Keratinocyte (primary cell): ENCODE results near the gene REN. TPM values are rescaled to one million over a fixed set of nuclear protein-coding genes. Genes with fewer than 3 reads are reported as not detected.

Experiments
- DNase-seq: peaks from one replicate; pipeline ENCODE4 v3.0.0-alpha.2; 2011; ENCODE audit warnings: low read depth, missing footprints, low spot score
- FAIRE-seq: peaks from 2 replicates; lab custom pipeline; 2011; peaks lifted over from hg19 to GRCh38; lab: Jason Lieb, UNC
- H2AFZ ChIP-seq: 2 replicates; pipeline ENCODE4 v1.6.0; 2012; ENCODE audit warnings: low read length, control low read depth, inconsistent platforms; ENCODE audit not compliant: control insufficient read depth
- H3K27ac ChIP-seq: 2 replicates; pipeline ENCODE4 v1.5.1; 2011; ENCODE audit warnings: low read length; ENCODE audit not compliant: control insufficient read depth, insufficient read depth
- H3K27me3 ChIP-seq: 3 replicates; pipeline ENCODE4 v1.6.0; 2011; ENCODE audit warnings: low read length; ENCODE audit not compliant: control insufficient read depth, insufficient read depth; ENCODE audit errors: extremely low read depth
- H3K36me3 ChIP-seq, 2 experiments: 2 replicates in 1 of 2; 3 replicates in 1 of 2; pipeline ENCODE4 v1.5.1; 2011; ENCODE audit warnings: low read length in 2 of 2, mild to moderate bottlenecking in 1 of 2; ENCODE audit not compliant: control insufficient read depth in 2 of 2, insufficient read depth in 2 of 2; ENCODE audit errors: extremely low read depth in 1 of 2
- H3K4me1 ChIP-seq: 3 replicates; pipeline ENCODE4 v1.5.1; 2011; ENCODE audit warnings: low read length; ENCODE audit not compliant: control insufficient read depth, insufficient read depth; ENCODE audit errors: extremely low read depth
- H3K4me2 ChIP-seq: 3 replicates; pipeline ENCODE4 v1.6.0; 2011; ENCODE audit warnings: low read depth, low read length; ENCODE audit not compliant: control insufficient read depth, insufficient read depth; ENCODE audit errors: extremely low read depth
- H3K4me3 ChIP-seq, 3 experiments: fragments of 200-600 bp in 1 of 3; sonication (generic) in 1 of 3; 2 replicates in 2 of 3; 3 replicates in 1 of 3; pipeline ENCODE4 v1.5.1; 2011 to 2016; ENCODE audit warnings: low read length in 3 of 3, mild to moderate bottlenecking in 3 of 3, control low read depth in 2 of 3, inconsistent platforms in 1 of 3, low read depth in 1 of 3, mixed read lengths in 1 of 3, mixed run types in 1 of 3, moderate library complexity in 1 of 3; ENCODE audit not compliant: control insufficient read depth in 2 of 3, insufficient read depth in 2 of 3; ENCODE audit errors: extremely low read depth in 1 of 3
- H3K79me2 ChIP-seq: 2 replicates; pipeline ENCODE4 v1.6.0; 2012; ENCODE audit warnings: low read length; ENCODE audit not compliant: control insufficient read depth, insufficient read depth
- H3K9ac ChIP-seq: 3 replicates; pipeline ENCODE4 v1.6.0; 2011; ENCODE audit warnings: low read length; ENCODE audit not compliant: control insufficient read depth, insufficient read depth; ENCODE audit errors: extremely low read depth
- H3K9me1 ChIP-seq: 3 replicates; pipeline ENCODE4 v1.6.0; 2011; ENCODE audit warnings: low read length; ENCODE audit not compliant: control insufficient read depth, insufficient read depth; ENCODE audit errors: extremely low read depth
- H3K9me3 ChIP-seq: 2 replicates; pipeline ENCODE4 v1.5.1; 2012; ENCODE audit warnings: low read depth, low read length; ENCODE audit not compliant: control insufficient read depth
- H4K20me1 ChIP-seq: 3 replicates; pipeline ENCODE4 v1.6.0; 2011; ENCODE audit warnings: low read length; ENCODE audit not compliant: control insufficient read depth, insufficient read depth; ENCODE audit errors: extremely low read depth
- CTCF ChIP-seq, 3 experiments: IDR thresholded peaks in 1 of 3; conservative IDR thresholded peaks in 1 of 3; optimal IDR thresholded peaks in 1 of 3; 2 replicates in 2 of 3; 3 replicates in 1 of 3; pipeline versions ENCODE3 to v1.5.1; 2011; ENCODE audit warnings: low read length in 3 of 3, mild to moderate bottlenecking in 3 of 3, moderate library complexity in 2 of 3, control low read depth in 1 of 3, inconsistent platforms in 1 of 3; ENCODE audit not compliant: insufficient read depth in 2 of 3; ENCODE audit errors: extremely low read depth in 1 of 3
- EZH2 ChIP-seq: IDR thresholded peaks from one replicate; pipeline ENCODE4 v1.6.1; 2012; ENCODE audit warnings: inconsistent platforms, mild to moderate bottlenecking, low read length, moderate library complexity
- dilution Hi-C: fragments of 300-500 bp; cut with MboI; formaldehyde crosslinking; loops from one replicate; pipeline ENCODE4 v1.7.0; 2020; ENCODE audit warnings: low sequenced_read_pairs; ENCODE audit not compliant: extremely low pct_ligation_motif_present
- polyA plus RNA-seq, 5 experiments: library from polyadenylated mRNA; depleted of rRNA in 3 of 5; stranded (reverse) in 3 of 5; stranded (forward) in 1 of 5; unstranded in 1 of 5; fragments of >200 nt; gene quantifications; 1 replicate in 1 of 5; 2 replicates in 3 of 5; 3 replicates in 1 of 5; pipeline versions ENCODE4 v1.2.1 to v1.2.3, GENCODE V29; 2011 to 2012; ENCODE audit warnings: missing spikeins in 2 of 5, low read depth in 1 of 5, low replicate concordance in 1 of 5

Gene REN
- polyA plus RNA-seq, 1 donor (not counting 4 experiments of a cell fraction or from before 2014, with no cell fraction given), result not detected

DNA sequence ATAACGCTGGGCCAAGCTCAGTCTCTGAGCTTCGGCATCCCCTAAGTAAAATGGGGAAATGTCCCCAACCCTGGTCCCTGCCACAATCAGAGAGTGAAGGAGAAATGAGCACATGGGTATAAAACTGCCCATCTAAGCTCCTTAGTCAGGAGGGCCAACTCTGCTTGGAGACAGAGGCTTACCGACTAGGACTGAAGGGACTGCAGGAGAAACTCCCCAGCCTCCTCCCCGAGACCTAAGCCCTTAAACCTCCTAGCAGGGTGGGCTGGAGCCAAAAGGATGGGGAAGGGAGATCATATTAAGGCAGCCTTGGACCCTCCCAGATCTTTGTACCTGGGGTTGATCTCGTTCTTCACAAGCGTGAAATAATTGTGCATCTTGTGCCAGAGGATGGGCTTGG lies 19.8 kb downstream of the REN start:
- no peak for TF ChIP-seq CTCF (optimal IDR thresholded peaks at IDR 0.05 in 1 of 3, IDR thresholded peaks at IDR 0.05 in 1 of 3, conservative IDR thresholded peaks at IDR 0.05 in 1 of 3; ENCODE audit: extremely low read depth in 1 of 3, insufficient read depth in 2 of 3, low read length in 3 of 3)
- TF ChIP-seq EZH2, result no peak
- H3K4me1 ChIP-seq, result peaks cover 10% of the 10 kb centered on the region
- no peak overlapping the region for H3K4me2 ChIP-seq
- no peak overlapping the region for H2AFZ ChIP-seq
- H3K9me1 ChIP-seq, result no peaks in the 10 kb centered on the region
- H3K36me3 ChIP-seq, result no peaks in the 10 kb centered on the region
- no peaks in the 10 kb centered on the region for H4K20me1 ChIP-seq
- dilution Hi-C loops, result loop anchor here (25.0 kb wide), 1 partner anchor 284 kb away; the partner anchor contains the start of gene SNRPE
- FAIRE-seq (no peak), DNase-seq (no peak)
- no peak overlapping the region for H3K4me3 ChIP-seq
- no peaks in the 10 kb centered on the region for H3K9me3 ChIP-seq
- no peaks in the 10 kb centered on the region for H3K27me3 ChIP-seq
- no peak overlapping the region for H3K27ac ChIP-seq
- H3K79me2 ChIP-seq, result no peaks in the 10 kb centered on the region
- no peak overlapping the region for H3K9ac ChIP-seq

DNA sequence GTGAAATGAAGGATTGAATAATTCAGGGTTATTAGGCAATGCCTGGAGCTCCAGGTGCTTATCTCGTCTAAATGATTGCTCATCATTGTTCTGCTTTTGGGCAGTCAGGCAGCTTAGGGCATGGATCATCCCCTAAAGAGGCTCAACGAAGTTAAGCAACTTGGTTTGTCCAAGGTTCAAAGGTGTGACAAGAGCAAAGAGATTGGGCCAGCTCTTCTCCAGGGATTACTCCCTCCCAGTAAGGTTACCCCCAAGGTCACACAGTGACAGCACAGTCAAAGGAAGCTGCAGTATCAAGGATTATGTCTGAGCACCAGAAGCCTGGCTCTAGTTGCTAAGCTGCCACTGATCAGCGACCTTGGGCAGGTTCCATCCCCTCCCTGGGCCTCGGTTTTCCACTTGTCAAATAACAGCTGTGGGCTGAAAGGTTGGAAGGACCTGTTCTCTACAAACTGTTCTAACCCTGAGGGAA lies 21.1 kb downstream of the REN start:
- Histone ChIP-seq H3K9ac (no peak overlapping the region), H2AFZ (no peak overlapping the region), H3K79me2 (no peaks in the 10 kb centered on the region), H3K27ac (no peak overlapping the region), H3K4me2 (no peak overlapping the region), H3K4me3 (no peak overlapping the region), H3K27me3 (no peaks in the 10 kb centered on the region), H3K9me1 (no peaks in the 10 kb centered on the region), H4K20me1 (no peaks in the 10 kb centered on the region), H3K9me3 (no peaks in the 10 kb centered on the region), H3K36me3 (no peaks in the 10 kb centered on the region), H3K4me1 (peaks cover under 1% of the 10 kb centered on the region)
- dilution Hi-C loops, result loop anchor here (25.0 kb wide), 1 partner anchor 283 kb away; the partner anchor contains the start of gene SNRPE
- TF ChIP-seq EZH2 (no peak), CTCF (optimal IDR thresholded peaks at IDR 0.05 in 1 of 3, IDR thresholded peaks at IDR 0.05 in 1 of 3, conservative IDR thresholded peaks at IDR 0.05 in 1 of 3; ENCODE audit: extremely low read depth in 1 of 3, insufficient read depth in 2 of 3, low read length in 3 of 3) (no peak)
- no peak for DNase-seq
- FAIRE-seq, result no peak
